ENCODE results near the gene ITGA7.

GRCh38 chr12:55715833-55716581 is 8.3 kb upstream of the ITGA7 start, which contains the start of gene BLOC1S1:
- TF ChIP-seq CTCF (conservative IDR thresholded peaks at IDR 0.05): no peak
- TF ChIP-seq EZH2 (IDR thresholded peaks at IDR 0.05; ENCODE audit: low read depth): no peak

Measured in PC-9 (cell line).